PC-3 (cell line): ENCODE results near the gene HK1. TPM values are rescaled to one million over a fixed set of nuclear protein-coding genes. Genes with fewer than 3 reads are reported as not detected.

Experiments
- ATAC-seq: fragments of 200-7000 bp; cut with Tn5 transposase; 2 replicates; pipeline ENCODE4 v1.9.1; 2020; ENCODE audit warnings: mild to moderate bottlenecking, moderate library complexity
- BruUV-seq: library from RNA; stranded (reverse); fragments of 400-500 nt; replicated peaks from 2 replicates; lab custom pipeline; 2021; lab: Mats Ljungman, UMichigan
- CTCF ChIA-PET: fragments of 300-600 bp; sonication (Branson Sonifier 250); formaldehyde crosslinking; loops from one replicate; lab custom pipeline; 2022; ENCODE audit warnings: antibody characterized with exemption; lab: Charles Lee
- POLR2A ChIA-PET: fragments of 300-600 bp; sonication (Branson Sonifier 250); formaldehyde crosslinking; loops from one replicate; lab custom pipeline; 2022; ENCODE audit warnings: antibody characterized with exemption; ENCODE audit not compliant: unreplicated experiment; lab: Charles Lee
- DNase-seq: peaks from one replicate; pipeline ENCODE4 v3.0.0-alpha.2; 2015
- H2AFZ ChIP-seq: fragments of 300-600 bp; sonication (generic); 2 replicates; pipeline ENCODE4 v1.6.0; 2016; ENCODE audit warnings: antibody characterized with exemption, low read length
- H3F3A ChIP-seq: fragments of 300-600 bp; sonication (generic); one replicate; pipeline ENCODE4 v1.6.0; 2017; ENCODE audit warnings: antibody characterized with exemption, low read length, control low read depth, mild to moderate bottlenecking; ENCODE audit not compliant: unreplicated experiment
- H3K27ac ChIP-seq: fragments of 300-600 bp; sonication (generic); 2 replicates; pipeline ENCODE4 v1.5.1; 2016; ENCODE audit warnings: mild to moderate bottlenecking, low read length
- H3K27me3 ChIP-seq: fragments of 300-600 bp; sonication (generic); 2 replicates; pipeline ENCODE4 v1.6.1; 2016; ENCODE audit warnings: low read length, mixed read lengths
- H3K36me3 ChIP-seq: fragments of 300-600 bp; sonication (generic); 2 replicates; pipeline ENCODE4 v1.6.1; 2016; ENCODE audit warnings: low read depth, mixed run types, low read length, mixed read lengths
- H3K4me1 ChIP-seq: fragments of 300-600 bp; sonication (generic); 2 replicates; pipeline ENCODE4 v1.5.1; 2016; ENCODE audit warnings: low read length; ENCODE audit not compliant: insufficient read depth
- H3K4me2 ChIP-seq: fragments of 300-600 bp; sonication (generic); 2 replicates; pipeline ENCODE4 v1.6.0; 2016; ENCODE audit warnings: low read length
- H3K4me3 ChIP-seq: fragments of 300-600 bp; sonication (generic); 2 replicates; pipeline ENCODE4 v1.5.1; 2016; ENCODE audit warnings: mild to moderate bottlenecking, low read length, mixed read lengths
- H3K79me2 ChIP-seq: fragments of 300-600 bp; sonication (generic); 2 replicates; pipeline ENCODE4 v1.6.1; 2017; ENCODE audit warnings: low read length, mixed read lengths
- H3K9ac ChIP-seq: fragments of 300-600 bp; sonication (generic); 2 replicates; pipeline ENCODE4 v1.6.0; 2016; ENCODE audit warnings: mild to moderate bottlenecking, low read length
- H3K9me2 ChIP-seq: fragments of 300-600 bp; sonication (generic); replicated peaks from 2 replicates; pipeline ENCODE4 v1.6.1; 2016; ENCODE audit warnings: mixed run types, low read length, mixed read lengths
- H3K9me3 ChIP-seq: fragments of 300-600 bp; sonication (generic); 2 replicates; pipeline ENCODE4 v1.6.1; 2016; ENCODE audit warnings: low read length, mixed read lengths
- H4K20me1 ChIP-seq: fragments of 300-600 bp; sonication (generic); 2 replicates; pipeline ENCODE4 v1.6.1; 2016; ENCODE audit warnings: low read length, mixed read lengths
- CTCF ChIP-seq: fragments of 300-600 bp; sonication (generic); conservative IDR thresholded peaks from 2 replicates; pipeline ENCODE4 v1.5.1; 2017; ENCODE audit warnings: antibody characterized with exemption, low read depth, mild to moderate bottlenecking, low read length
- EZH2 ChIP-seq: fragments of 300-600 bp; sonication (generic); IDR thresholded peaks from one replicate; pipeline ENCODE4 v1.6.1; 2017; ENCODE audit warnings: antibody characterized with exemption, mild to moderate bottlenecking, low read length; ENCODE audit not compliant: unreplicated experiment
- EZH2phosphoT487 ChIP-seq: fragments of 300-600 bp; sonication (generic); IDR thresholded peaks from 2 replicates; pipeline ENCODE4 v1.6.1; 2018; ENCODE audit warnings: mild to moderate bottlenecking, antibody characterized with exemption, low read length, borderline replicate concordance
- intact Hi-C: fragments of 100-400 bp; cut with micrococcal nuclease; formaldehyde crosslinking; loops from 2 replicates; pipeline ENCODE4 v1.9.0; 2023
- total RNA-seq: library from RNA; depleted of rRNA; stranded (reverse); fragments of >200 nt; gene quantifications from 2 replicates; pipeline ENCODE4 v1.2.3, GENCODE V29; 2014

The HK1 gene
- total RNA-seq, 1 experiment from 2014 or later: 189 TPM

GRCh38 chr10:69412232-69412790 lies 134.0 kb downstream of the HK1 start:
- H3K79me2 ChIP-seq: no peaks in the 10 kb centered on the region
- H3K9me2 ChIP-seq: no peaks in the 10 kb centered on the region
- H3K27me3 ChIP-seq: no peaks in the 10 kb centered on the region
- DNase-seq (no peak), ATAC-seq (no peak)
- H3K27ac ChIP-seq: no peak overlapping the region
- H3K9ac ChIP-seq: no peak overlapping the region
- no peak overlapping the region for H2AFZ ChIP-seq
- POLR2A ChIA-PET: no interaction called here
- H3K36me3 ChIP-seq: no peaks in the 10 kb centered on the region
- CTCF ChIA-PET: interaction anchor here (0.6 kb wide), 1 partner anchor 95 kb away, joined by 3 read pairs; no protein-coding TSS in a partner anchor
- H3K4me1 ChIP-seq: peaks cover 13% of the 10 kb centered on the region
- H3K4me3 ChIP-seq: no peak overlapping the region
- no peaks in the 10 kb centered on the region for H4K20me1 ChIP-seq
- no peak overlapping the region for H3K4me2 ChIP-seq
- TF ChIP-seq CTCF (no peak), EZH2 (no peak), EZH2phosphoT487 (no peak)
- no peaks in the 10 kb centered on the region for H3K9me3 ChIP-seq
- H3F3A ChIP-seq: no peaks in the 10 kb centered on the region
- intact Hi-C loops: no loop called here
- BruUV-seq: no TSS peak

- no peaks in the 10 kb centered on the region for H4K20me1 ChIP-seq
- intact Hi-C loops: no loop called here
- H3K4me1 ChIP-seq: peaks cover 8% of the 10 kb centered on the region
- no peaks in the 10 kb centered on the region for H3F3A ChIP-seq
- TF ChIP-seq EZH2phosphoT487: no peak
- peak; percentile 86 for TF ChIP-seq CTCF
- H3K9me2 ChIP-seq: no peaks in the 10 kb centered on the region
- ATAC-seq: peak; percentile 25
- DNase-seq: peak; percentile 69
- BruUV-seq: no TSS peak
- no peak overlapping the region for H3K9ac ChIP-seq
- H3K79me2 ChIP-seq: no peaks in the 10 kb centered on the region
- no peaks in the 10 kb centered on the region for H3K36me3 ChIP-seq
- H3K27ac ChIP-seq: no peak overlapping the region
- H3K4me3 ChIP-seq: no peak overlapping the region
- no peaks in the 10 kb centered on the region for H3K9me3 ChIP-seq
- no peak overlapping the region for H2AFZ ChIP-seq
- ChIA-PET CTCF (no interaction called here), POLR2A (no interaction called here)
- H3K4me2 ChIP-seq: no peak overlapping the region
- no peaks in the 10 kb centered on the region for H3K27me3 ChIP-seq
Observed at GRCh38 chr10:69413221-69413865, 135.0 kb downstream of the HK1 start.
